GM21515 (cell line): Measurements from ENCODE around the gene PANK1.
"Not testable (repeated sequence)": the region's sequence is repeated elsewhere in the genome, so short reads cannot be mapped to it uniquely, and the experiment has no call there.

Experiments used
- ATAC-seq: cut with Tn5 transposase; IDR thresholded peaks from one replicate; pipeline ENCODE4 v1.9.1; 2021; ENCODE audit not compliant: unreplicated experiment

Gene PANK1

GRCh38 chr10:89575031-89575430 lies 70.0 kb downstream of the PANK1 start:
- ATAC-seq: no peak

DNA sequence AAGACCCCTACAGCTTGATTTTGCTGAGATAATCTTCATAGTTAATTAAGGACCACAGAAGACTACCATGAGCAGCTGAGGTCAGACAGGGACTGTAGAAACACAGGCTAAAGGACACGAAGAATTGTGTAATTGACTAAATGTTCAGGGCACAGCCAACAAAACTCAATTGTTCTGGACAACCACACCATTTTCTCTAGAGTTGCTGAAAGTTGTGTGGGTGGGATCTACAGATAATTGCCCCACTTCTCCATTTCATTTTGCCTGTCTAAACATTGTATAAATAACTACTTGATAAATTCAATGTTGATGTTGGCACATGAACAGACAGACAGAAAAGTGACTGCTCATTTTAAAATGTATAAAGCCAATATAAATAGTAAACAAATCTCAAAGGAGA lies 70.7 kb downstream of the PANK1 start:
- no peak for ATAC-seq

- ATAC-seq: no peak
Observed at GRCh38 chr10:89567576-89568245, 77.3 kb downstream of the PANK1 start.

- no peak for ATAC-seq
Observed at GRCh38 chr10:89566992-89567391, 78.0 kb downstream of the PANK1 start.

GRCh38 chr10:89566095-89566950 lies 78.7 kb downstream of the PANK1 start:
- ATAC-seq: no peak

DNA sequence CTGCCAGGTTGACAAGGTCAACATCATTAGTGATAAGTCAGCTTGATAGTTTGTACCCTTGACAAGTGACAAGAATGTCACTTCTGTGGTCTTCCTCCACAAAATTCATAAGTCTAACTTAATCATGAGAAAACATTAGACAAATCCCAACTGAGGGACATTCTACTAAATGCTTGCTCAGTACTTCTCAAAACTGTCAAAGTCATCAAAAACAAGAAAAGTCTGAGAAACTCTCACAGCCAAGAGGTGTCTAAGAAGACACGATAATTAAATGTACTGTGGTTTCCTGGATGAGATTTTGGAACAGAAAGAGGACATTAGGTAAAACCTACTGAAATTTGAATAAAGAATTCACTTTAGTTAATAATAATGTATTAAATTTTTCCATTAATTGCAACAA lies 79.9 kb downstream of the PANK1 start:
- ATAC-seq: no peak

DNA sequence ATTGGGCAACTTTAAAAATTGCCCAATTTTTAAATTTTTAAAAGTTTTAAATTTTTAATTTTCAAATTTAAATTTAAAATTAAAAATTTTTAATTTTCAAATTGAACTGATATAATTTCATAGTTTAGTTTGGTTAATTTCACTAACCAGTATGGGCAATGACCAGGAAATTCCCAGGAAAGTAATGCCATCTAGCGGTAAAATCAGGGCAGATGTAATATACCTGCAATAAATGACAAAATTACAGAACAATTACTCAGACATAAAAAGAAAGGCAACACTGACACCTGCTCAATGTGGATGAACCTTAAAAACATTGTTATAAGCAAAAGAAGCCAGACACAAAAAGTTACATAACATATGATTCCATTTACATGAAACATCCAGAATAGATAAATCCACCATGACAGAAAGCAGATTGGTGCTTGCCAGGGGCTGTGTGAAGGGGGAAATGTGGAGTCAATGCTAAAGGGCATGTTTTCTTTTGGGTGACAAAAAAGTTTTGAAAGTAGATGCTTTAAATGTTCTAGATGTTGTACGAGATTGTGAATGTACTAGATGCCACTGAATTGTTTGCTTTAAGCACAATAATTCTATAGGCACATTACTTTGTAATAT lies 81.1 kb downstream of the PANK1 start:
- ATAC-seq: peak; percentile 47

DNA sequence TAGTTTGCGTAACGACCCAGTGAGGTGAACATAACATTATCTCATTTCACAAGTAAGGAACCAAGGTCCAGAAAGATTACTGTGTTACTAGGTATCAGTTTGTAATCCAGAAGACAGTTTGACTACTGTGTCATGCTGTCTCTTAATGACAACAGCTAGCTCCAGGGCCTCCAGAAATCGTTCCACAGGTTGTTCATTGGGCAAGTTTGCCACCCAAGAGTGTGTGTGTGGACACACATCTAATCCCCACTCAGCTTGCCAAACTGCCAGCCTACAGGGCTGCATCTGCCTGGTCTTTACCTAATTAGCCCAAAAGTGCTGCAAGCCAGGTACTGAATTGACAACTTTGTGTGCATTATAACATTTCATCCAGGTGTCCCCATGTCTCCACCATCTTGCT lies 81.7 kb downstream of the PANK1 start:
- ATAC-seq: no peak

DNA sequence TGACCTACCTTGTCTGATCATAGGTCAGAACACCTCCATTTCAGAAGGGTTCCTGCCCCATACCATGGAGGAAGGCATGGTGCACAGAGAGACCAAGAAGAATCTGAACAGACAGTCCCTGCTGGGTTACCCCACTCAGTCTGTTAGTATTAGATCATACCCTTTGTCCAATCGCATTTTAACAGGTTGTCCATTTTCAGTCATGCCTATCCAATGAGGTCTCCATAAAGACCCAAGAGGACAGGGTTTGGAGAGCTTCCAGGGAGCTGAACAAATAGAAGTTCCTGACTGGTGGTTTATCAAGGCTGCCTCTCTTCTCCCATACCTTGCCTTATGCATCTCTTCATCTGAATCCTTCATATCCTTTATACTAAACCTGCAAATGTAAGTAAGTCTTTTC lies 88.4 kb downstream of the PANK1 start:
- no peak for ATAC-seq

- ATAC-seq: no peak
Observed at GRCh38 chr10:89555688-89556445, 89.2 kb downstream of the PANK1 start.

GRCh38 chr10:89554433-89554832 lies 90.6 kb downstream of the PANK1 start:
- no peak for ATAC-seq

DNA sequence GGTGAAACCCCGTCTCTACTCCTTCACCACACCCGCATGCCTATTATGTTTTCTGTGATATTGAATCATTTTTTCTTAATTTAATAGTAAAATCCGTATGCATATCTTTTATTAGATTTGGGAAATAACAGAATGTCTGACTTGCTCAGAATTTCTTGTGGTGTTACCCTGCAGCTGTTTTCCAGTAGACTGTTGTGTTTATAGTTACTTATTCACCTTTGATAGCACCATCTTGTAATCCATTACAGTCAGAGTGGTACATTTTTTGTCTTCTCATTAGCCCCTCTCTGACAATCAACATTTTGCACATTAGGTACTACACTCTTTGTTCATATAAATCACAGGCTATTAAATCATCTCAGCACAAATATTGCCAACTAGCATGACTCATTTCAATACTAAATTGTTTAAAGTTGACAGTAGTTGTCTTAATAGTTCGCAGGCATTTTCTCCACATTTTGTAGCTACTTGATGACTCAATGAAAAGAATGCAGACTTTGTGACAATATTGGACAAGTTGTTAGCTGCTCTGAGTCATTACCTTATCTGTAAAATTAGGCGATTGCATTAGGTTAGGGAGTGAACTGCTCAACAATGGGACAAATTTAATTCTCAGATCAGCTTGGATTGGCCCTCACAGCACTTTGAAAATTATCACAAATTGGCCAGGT lies 91.8 kb downstream of the PANK1 start:
- ATAC-seq: no peak

DNA sequence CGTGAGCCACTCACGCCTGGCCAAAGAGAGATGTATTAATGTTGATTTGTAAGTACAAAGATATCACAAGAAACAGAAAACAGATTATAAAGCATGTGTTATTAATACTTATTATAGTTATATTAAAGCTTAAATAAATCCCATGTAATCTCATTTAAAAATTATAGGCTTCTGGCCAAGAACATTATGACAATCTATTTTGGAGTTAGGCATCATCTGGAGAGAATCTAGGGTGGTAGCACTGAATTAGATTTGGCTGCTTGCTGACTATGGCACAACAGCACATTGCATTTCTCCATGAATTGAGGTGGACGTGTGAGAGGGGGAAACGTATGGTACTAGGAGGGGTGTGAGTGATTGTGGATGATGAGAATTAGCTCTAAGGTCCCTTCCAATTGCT lies 92.8 kb downstream of the PANK1 start:
- ATAC-seq: no peak

DNA sequence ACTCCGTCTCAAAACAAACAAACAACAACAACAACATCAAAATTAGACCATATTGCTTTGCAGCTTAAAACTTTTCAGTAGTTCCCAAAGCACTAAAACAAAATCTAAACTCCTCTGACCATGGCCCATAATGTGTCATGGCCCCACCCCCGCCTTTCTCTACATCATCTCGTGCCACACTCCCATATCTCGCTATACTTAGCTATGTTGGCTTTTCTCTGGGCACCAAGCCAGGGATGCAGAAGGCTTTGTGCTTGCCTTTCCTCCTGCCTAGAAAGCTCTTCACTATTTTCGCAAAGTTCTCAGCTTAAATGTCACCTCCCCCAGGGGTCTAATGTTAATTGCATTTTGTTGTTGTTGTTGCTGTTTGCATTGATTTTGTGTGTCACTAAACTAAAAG lies 94.5 kb downstream of the PANK1 start:
- ATAC-seq: no peak

DNA sequence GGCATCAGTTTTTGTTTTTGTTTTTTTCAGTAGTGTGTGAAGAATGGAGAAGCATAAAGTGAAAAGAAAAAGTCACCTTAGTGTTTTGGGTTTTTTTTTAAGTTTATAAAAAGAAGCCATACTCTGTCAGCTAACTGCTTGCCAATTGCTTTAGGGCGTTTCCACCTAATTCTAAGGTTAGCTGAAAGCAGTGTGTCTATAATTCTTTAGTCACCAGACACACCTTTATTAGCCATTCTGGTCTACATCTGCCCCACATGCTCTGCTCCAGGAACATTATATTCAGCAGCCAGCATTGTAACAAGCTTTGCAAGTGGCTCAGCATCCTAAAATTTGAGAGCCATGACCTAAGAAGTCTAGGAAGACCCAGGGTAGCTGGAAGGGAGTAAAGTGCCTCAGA lies 95.5 kb downstream of the PANK1 start:
- ATAC-seq: no peak

GRCh38 chr10:89548673-89549072 lies 96.4 kb downstream of the PANK1 start:
- ATAC-seq: no peak

GRCh38 chr10:89547853-89548513 lies 97.1 kb downstream of the PANK1 start:
- ATAC-seq: no peak

GRCh38 chr10:89546651-89547050 lies 98.4 kb downstream of the PANK1 start:
- ATAC-seq: not testable (repeated sequence)

GRCh38 chr10:89543841-89544240 lies 101.2 kb downstream of the PANK1 start:
- no peak for ATAC-seq

- no peak for ATAC-seq
Observed at GRCh38 chr10:89540420-89540949, 104.6 kb downstream of the PANK1 start.
